Large intestine (tissue), 3 donors: ENCODE results near the gene TSPAN18. TPM values are rescaled to one million over a fixed set of nuclear protein-coding genes. Genes with fewer than 3 reads are reported as not detected.
A peak's percentile ranks its signal among the peaks of the same experiment; 100 is the strongest.

ENCODE experiments used
- DNase-seq, 2 donors: peaks; one replicate each; pipeline versions ENCODE4 v3.0.0 to v3.0.0-alpha.2; 2013
- H3K27ac ChIP-seq: one replicate; pipeline ENCODE4 v1.5.1; 2013; ENCODE audit warnings: low read length
- H3K27me3 ChIP-seq: 2 replicates; pipeline ENCODE4 v1.6.1; 2013; ENCODE audit warnings: low read length; ENCODE audit not compliant: control insufficient read depth, insufficient read depth
- H3K36me3 ChIP-seq: 2 replicates; pipeline ENCODE4 v1.6.1; 2013; ENCODE audit warnings: low read length; ENCODE audit not compliant: control insufficient read depth, insufficient read depth
- H3K4me1 ChIP-seq: one replicate; pipeline ENCODE4 v1.6.1; 2013; ENCODE audit warnings: low read length; ENCODE audit not compliant: control insufficient read depth, insufficient read depth
- H3K4me3 ChIP-seq: one replicate; pipeline ENCODE4 v1.5.1; 2013; ENCODE audit warnings: low read length
- H3K9me3 ChIP-seq: one replicate; pipeline ENCODE4 v1.6.1; 2013; ENCODE audit warnings: mild to moderate bottlenecking, low read depth, low read length, moderate library complexity; ENCODE audit not compliant: control insufficient read depth
- WGBS: methylation state at CpG from one replicate; pipeline ENCODE4 v1.1.5; 2013; ENCODE audit warnings: low lambda C conversion rate; ENCODE audit not compliant: insufficient coverage; 5-methylcytosine and 5-hydroxymethylcytosine counted together
- polyA plus RNA-seq: library from polyadenylated mRNA; unstranded; fragments of 120-200 nt; gene quantifications from one replicate; pipeline ENCODE4 v1.2.1, GENCODE V29; 2013

Gene TSPAN18
- polyA plus RNA-seq, 1 donor: 59.1 TPM

- H3K27ac ChIP-seq: no peak overlapping the region
- DNase-seq: no peak
- H3K4me3 ChIP-seq: no peak overlapping the region
- no CpG with 5 or more reads among the region's 6 CpGs for WGBS
- H3K9me3 ChIP-seq: no peaks in the 10 kb centered on the region
- H3K4me1 ChIP-seq: peaks cover 18% of the 10 kb centered on the region
- H3K36me3 ChIP-seq: no peaks in the 10 kb centered on the region
- no peaks in the 10 kb centered on the region for H3K27me3 ChIP-seq
Observed at GRCh38 chr11:44777209-44778194, 50.7 kb downstream of the TSPAN18 start.

GRCh38 chr11:44778195-44779100 is 51.7 kb downstream of the TSPAN18 start:
- Histone ChIP-seq H3K36me3 (no peaks in the 10 kb centered on the region), H3K4me3 (no peak overlapping the region), H3K27ac (no peak overlapping the region), H3K27me3 (no peaks in the 10 kb centered on the region), H3K4me1 (peaks cover 18% of the 10 kb centered on the region), H3K9me3 (no peaks in the 10 kb centered on the region)
- DNase-seq: no peak
- WGBS: no CpG with 5 or more reads among the region's 5 CpGs

- Histone ChIP-seq H3K4me1 (peaks cover 26% of the 10 kb centered on the region), H3K4me3 (no peak overlapping the region), H3K27ac (peak overlapping the region; percentile 69), H3K36me3 (no peaks in the 10 kb centered on the region), H3K27me3 (no peaks in the 10 kb centered on the region), H3K9me3 (no peaks in the 10 kb centered on the region)
- no peak for DNase-seq
- 82% methylated on average over 7 of the region's 10 CpGs for WGBS
Observed at GRCh38 chr11:44779736-44780520, 53.2 kb downstream of the TSPAN18 start.

GRCh38 chr11:44780940-44781631 is 54.3 kb downstream of the TSPAN18 start:
- peak overlapping the region; percentile 69 for H3K27ac ChIP-seq
- no peaks in the 10 kb centered on the region for H3K36me3 ChIP-seq
- H3K9me3 ChIP-seq: no peaks in the 10 kb centered on the region
- peak; percentile 85 to 94 for DNase-seq
- WGBS: no CpG with 5 or more reads among the region's 9 CpGs
- H3K4me1 ChIP-seq: peaks cover 27% of the 10 kb centered on the region
- no peak overlapping the region for H3K4me3 ChIP-seq
- H3K27me3 ChIP-seq: no peaks in the 10 kb centered on the region

GRCh38 chr11:44781655-44782054 is 54.9 kb downstream of the TSPAN18 start:
- DNase-seq: no peak
- no peak overlapping the region for H3K4me3 ChIP-seq
- H3K27me3 ChIP-seq: no peaks in the 10 kb centered on the region
- H3K4me1 ChIP-seq: peaks cover 27% of the 10 kb centered on the region
- H3K36me3 ChIP-seq: no peaks in the 10 kb centered on the region
- no peaks in the 10 kb centered on the region for H3K9me3 ChIP-seq
- WGBS: 100% methylated on average over 1 of the region's 2 CpGs
- H3K27ac ChIP-seq: peak overlapping the region; percentile 69

- H3K9me3 ChIP-seq: no peaks in the 10 kb centered on the region
- H3K4me1 ChIP-seq: peaks cover 27% of the 10 kb centered on the region
- no peaks in the 10 kb centered on the region for H3K36me3 ChIP-seq
- H3K27me3 ChIP-seq: no peaks in the 10 kb centered on the region
- no CpG with 5 or more reads among the region's 4 CpGs for WGBS
- H3K27ac ChIP-seq: no peak overlapping the region
- H3K4me3 ChIP-seq: no peak overlapping the region
- DNase-seq: no peak
Observed at GRCh38 chr11:44782478-44782877, 55.7 kb downstream of the TSPAN18 start.

- Histone ChIP-seq H3K36me3 (no peaks in the 10 kb centered on the region), H3K4me3 (no peak overlapping the region), H3K27me3 (no peaks in the 10 kb centered on the region), H3K9me3 (no peaks in the 10 kb centered on the region), H3K4me1 (peaks cover 27% of the 10 kb centered on the region), H3K27ac (no peak overlapping the region)
- peak; percentile 26 to 72 for DNase-seq
- 40% methylated on average over 1 of the region's 8 CpGs for WGBS
Observed at GRCh38 chr11:44784436-44784760, 57.6 kb downstream of the TSPAN18 start.

GRCh38 chr11:44784851-44785250 is 58.1 kb downstream of the TSPAN18 start:
- Histone ChIP-seq H3K4me3 (no peak overlapping the region), H3K27ac (no peak overlapping the region), H3K9me3 (no peaks in the 10 kb centered on the region), H3K4me1 (peaks cover 27% of the 10 kb centered on the region), H3K27me3 (no peaks in the 10 kb centered on the region), H3K36me3 (no peaks in the 10 kb centered on the region)
- no peak for DNase-seq
- WGBS: no CpG with 5 or more reads among the region's 3 CpGs

GRCh38 chr11:44785856-44786607 is 59.3 kb downstream of the TSPAN18 start:
- no CpG with 5 or more reads among the region's 7 CpGs for WGBS
- H3K4me1 ChIP-seq: peaks cover 18% of the 10 kb centered on the region
- no peak for DNase-seq

More at GRCh38 chr11:44785856-44786607, 59.3 kb downstream of the TSPAN18 start:
- H3K27ac ChIP-seq: no peak overlapping the region
- no peaks in the 10 kb centered on the region for H3K36me3 ChIP-seq
- H3K9me3 ChIP-seq: no peaks in the 10 kb centered on the region
- no peaks in the 10 kb centered on the region for H3K27me3 ChIP-seq
- H3K4me3 ChIP-seq: no peak overlapping the region
